Tibial nerve (tissue), 3 donors: Measurements from ENCODE around the gene TMC3.

Experiments used
- POLR2A ChIP-seq, 2 donors: fragments of 450-650 bp; IDR thresholded peaks; one replicate each; pipeline ENCODE4 v1.6.1; 2017; ENCODE audit warnings: antibody characterized with exemption in 2 of 2, mild to moderate bottlenecking in 2 of 2, moderate library complexity in 2 of 2
- TF ChIP-seq, protein P1 (sequence below), 5 experiments: fragments of 200-600 bp in 3 of 5; fragments of 450-650 bp in 2 of 5; sonication (generic) in 3 of 5; IDR thresholded peaks; one replicate each; pipeline ENCODE4 v1.5.1; 2016 to 2019; ENCODE audit warnings: antibody characterized with exemption in 5 of 5, mild to moderate bottlenecking in 3 of 5, moderate library complexity in 2 of 5

DNA sequence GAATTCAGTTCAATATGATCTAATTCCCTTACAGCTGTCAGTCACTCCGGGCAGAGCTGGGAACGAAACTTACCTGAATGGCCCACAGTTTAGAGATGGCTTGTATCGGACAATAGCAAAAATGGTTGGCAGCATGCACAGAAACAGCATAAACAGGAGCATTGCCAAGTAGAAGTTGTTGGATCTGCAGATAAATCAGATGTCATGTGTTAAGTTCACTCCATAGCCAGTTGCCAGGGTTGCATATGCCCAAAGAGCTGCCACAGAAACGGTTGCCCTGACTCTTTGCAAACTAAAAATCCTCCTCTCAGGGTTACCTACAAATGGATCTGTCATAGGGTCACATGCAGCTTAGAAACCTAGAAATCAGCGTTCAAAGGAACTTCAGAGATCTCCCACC lies 34.7 kb downstream of the TMC3 start:
- TF ChIP-seq, protein P1, sequence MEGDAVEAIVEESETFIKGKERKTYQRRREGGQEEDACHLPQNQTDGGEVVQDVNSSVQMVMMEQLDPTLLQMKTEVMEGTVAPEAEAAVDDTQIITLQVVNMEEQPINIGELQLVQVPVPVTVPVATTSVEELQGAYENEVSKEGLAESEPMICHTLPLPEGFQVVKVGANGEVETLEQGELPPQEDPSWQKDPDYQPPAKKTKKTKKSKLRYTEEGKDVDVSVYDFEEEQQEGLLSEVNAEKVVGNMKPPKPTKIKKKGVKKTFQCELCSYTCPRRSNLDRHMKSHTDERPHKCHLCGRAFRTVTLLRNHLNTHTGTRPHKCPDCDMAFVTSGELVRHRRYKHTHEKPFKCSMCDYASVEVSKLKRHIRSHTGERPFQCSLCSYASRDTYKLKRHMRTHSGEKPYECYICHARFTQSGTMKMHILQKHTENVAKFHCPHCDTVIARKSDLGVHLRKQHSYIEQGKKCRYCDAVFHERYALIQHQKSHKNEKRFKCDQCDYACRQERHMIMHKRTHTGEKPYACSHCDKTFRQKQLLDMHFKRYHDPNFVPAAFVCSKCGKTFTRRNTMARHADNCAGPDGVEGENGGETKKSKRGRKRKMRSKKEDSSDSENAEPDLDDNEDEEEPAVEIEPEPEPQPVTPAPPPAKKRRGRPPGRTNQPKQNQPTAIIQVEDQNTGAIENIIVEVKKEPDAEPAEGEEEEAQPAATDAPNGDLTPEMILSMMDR (IDR thresholded peaks at IDR 0.05) = no peak
- no peak for TF ChIP-seq POLR2A (IDR thresholded peaks at IDR 0.05)
